Adrenal gland (tissue), 12 donors: ENCODE measurements around the gene HEATR9. TPM values are rescaled to one million over a fixed set of nuclear protein-coding genes. Genes with fewer than 3 reads are reported as not detected.

Experiments
- DNase-seq, 7 donors: peaks; one replicate each; pipeline ENCODE4 v3.0.0-alpha.2; 2019 to 2020
- H3K27ac ChIP-seq, 5 donors: fragments of 200-600 bp; sonication (generic) in 4 of 5; 1 replicate in 3 of 5; 2 replicates in 2 of 5; pipeline versions ENCODE4 v1.5.1 to v1.8.0; 2016 to 2020; ENCODE audit warnings: mild to moderate bottlenecking in 1 of 5
- H3K27me3 ChIP-seq: fragments of 200-600 bp; 2 replicates; pipeline ENCODE4 v1.8.0; 2021
- H3K36me3 ChIP-seq, 2 donors: fragments of 200-600 bp; replicated peaks in 1 of 2; 1 replicate in 1 of 2; 2 replicates in 1 of 2; pipeline versions ENCODE4 v1.5.1 to v1.8.0; 2018 to 2022
- H3K4me1 ChIP-seq, 2 donors: fragments of 200-600 bp; replicated peaks in 1 of 2; 1 replicate in 1 of 2; 2 replicates in 1 of 2; pipeline versions ENCODE4 v1.5.1 to v1.8.0; 2018 to 2021
- H3K4me3 ChIP-seq, 4 donors: fragments of 200-600 bp; sonication (generic) in 3 of 4; one replicate each; pipeline ENCODE4 v1.5.1; 2016 to 2018
- H3K9me3 ChIP-seq, 3 donors: fragments of 200-600 bp; sonication (generic) in 1 of 3; replicated peaks in 1 of 3; 1 replicate in 2 of 3; 2 replicates in 1 of 3; pipeline versions ENCODE4 v1.5.1 to v1.8.0; 2016 to 2021
- POLR2A ChIP-seq, 2 donors: fragments of 450-650 bp; IDR thresholded peaks; one replicate each; pipeline ENCODE4 v1.6.1; 2017; ENCODE audit warnings: antibody characterized with exemption in 2 of 2, mild to moderate bottlenecking in 2 of 2, moderate library complexity in 1 of 2
- WGBS, 4 donors: extraction: QIAGEN DNeasy Blood & Tissue Kit in 2 of 4; methylation state at CpG; one replicate each; pipeline versions ENCODE4 v1.1.5 to v1.1.7; 2013 to 2017; 5-methylcytosine and 5-hydroxymethylcytosine counted together
- intact Hi-C, 2 donors: fragments of 100-400 bp; cut with DNase I; formaldehyde crosslinking; loops; one replicate each; pipeline versions ENCODE4 v1.14.1 to v1.15.0; 2022 to 2023
- polyA plus RNA-seq, 3 donors: library from polyadenylated mRNA; stranded (reverse); fragments of 200-250 nt in 2 of 3; fragments of 350-450 nt in 1 of 3; fragmentation: Illumina TruSeq in 1 of 3; extraction: RNeasy Lipid Tissue Mini Kit (QIAGEN cat#74804) in 1 of 3; gene quantifications; one replicate each; pipeline ENCODE4 v1.2.3, GENCODE V29; 2013 to 2014
- total RNA-seq, 9 donors: library from RNA; depleted of rRNA in 4 of 9; stranded (reverse); fragments of >200 nt in 4 of 9; fragments of 120-200 nt in 1 of 9; fragmentation: NEBNext Ultra II Directional in 1 of 9; extraction: Animal tissue kit (Norgen Biotek cat#: 25700) in 1 of 9; gene quantifications; one replicate each; pipeline versions ENCODE4 v1.1.0 to v1.2.4, GENCODE V29; 2013 to 2023
- TF ChIP-seq, protein P1 (sequence below), 6 experiments: fragments of 450-650 bp in 4 of 6; fragments of 200-600 bp in 2 of 6; sonication (generic) in 1 of 6; IDR thresholded peaks; 1 replicate in 5 of 6; 2 replicates in 1 of 6; pipeline versions ENCODE4 v1.5.1 to v1.8.0; 2016 to 2021; ENCODE audit warnings: antibody characterized with exemption in 6 of 6, mild to moderate bottlenecking in 2 of 6, moderate library complexity in 1 of 6
- donor health status: healthy with polysubstance abuse.
- donor health status: Bipolar disorder and iron deficiency.
- donor health status: DM: yes; HTN: yes; CAD: no.
- donor health status: DM: no; HTN: no; CAD: no.
- donor health status: DM: no; HTN: no; CAD: no.
- donor health status: DM: yes; HTN: yes; CAD: no.

HEATR9 gene
- total and polyA plus RNA-seq, 12 donors = 0.03 to 0.32 (median 0.13) TPM; not detected in 9

DNA sequence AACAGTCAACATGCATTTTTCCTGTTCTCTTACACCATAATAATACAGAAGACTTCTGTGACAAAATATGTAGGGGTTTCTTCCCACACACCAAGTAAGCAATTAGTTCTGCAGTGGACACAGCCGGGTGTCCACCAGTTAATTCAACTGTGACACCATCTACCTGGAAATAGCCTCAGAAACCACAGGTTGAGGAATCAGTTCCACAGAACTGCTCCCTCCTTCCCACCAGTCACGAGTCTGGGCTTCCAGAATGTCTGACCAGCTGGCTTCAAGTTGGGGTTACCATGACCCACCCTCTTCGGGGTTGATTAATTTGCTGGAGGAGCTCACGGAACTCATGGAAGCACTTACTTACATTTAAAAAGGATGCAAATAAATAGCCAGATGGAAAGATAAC, 25.1 kb upstream of the HEATR9 start:
- Histone ChIP-seq H3K4me3 (no peak overlapping the region), H3K4me1 (no peaks in the 10 kb centered on the region), H3K36me3 (no peaks in the 10 kb centered on the region), H3K9me3 (no peaks in the 10 kb centered on the region), H3K27me3 (no peaks in the 10 kb centered on the region), H3K27ac (no peak overlapping the region)
- 88 to 95% (median 93%) methylated on average over 4 of the region's 4 CpGs for WGBS, 4 donors
- DNase-seq = no peak
- intact Hi-C loops = no loop called here
- TF ChIP-seq, protein P1, sequence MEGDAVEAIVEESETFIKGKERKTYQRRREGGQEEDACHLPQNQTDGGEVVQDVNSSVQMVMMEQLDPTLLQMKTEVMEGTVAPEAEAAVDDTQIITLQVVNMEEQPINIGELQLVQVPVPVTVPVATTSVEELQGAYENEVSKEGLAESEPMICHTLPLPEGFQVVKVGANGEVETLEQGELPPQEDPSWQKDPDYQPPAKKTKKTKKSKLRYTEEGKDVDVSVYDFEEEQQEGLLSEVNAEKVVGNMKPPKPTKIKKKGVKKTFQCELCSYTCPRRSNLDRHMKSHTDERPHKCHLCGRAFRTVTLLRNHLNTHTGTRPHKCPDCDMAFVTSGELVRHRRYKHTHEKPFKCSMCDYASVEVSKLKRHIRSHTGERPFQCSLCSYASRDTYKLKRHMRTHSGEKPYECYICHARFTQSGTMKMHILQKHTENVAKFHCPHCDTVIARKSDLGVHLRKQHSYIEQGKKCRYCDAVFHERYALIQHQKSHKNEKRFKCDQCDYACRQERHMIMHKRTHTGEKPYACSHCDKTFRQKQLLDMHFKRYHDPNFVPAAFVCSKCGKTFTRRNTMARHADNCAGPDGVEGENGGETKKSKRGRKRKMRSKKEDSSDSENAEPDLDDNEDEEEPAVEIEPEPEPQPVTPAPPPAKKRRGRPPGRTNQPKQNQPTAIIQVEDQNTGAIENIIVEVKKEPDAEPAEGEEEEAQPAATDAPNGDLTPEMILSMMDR (IDR thresholded peaks at IDR 0.05) = no peak
- no peak for TF ChIP-seq POLR2A (IDR thresholded peaks at IDR 0.05)

DNA sequence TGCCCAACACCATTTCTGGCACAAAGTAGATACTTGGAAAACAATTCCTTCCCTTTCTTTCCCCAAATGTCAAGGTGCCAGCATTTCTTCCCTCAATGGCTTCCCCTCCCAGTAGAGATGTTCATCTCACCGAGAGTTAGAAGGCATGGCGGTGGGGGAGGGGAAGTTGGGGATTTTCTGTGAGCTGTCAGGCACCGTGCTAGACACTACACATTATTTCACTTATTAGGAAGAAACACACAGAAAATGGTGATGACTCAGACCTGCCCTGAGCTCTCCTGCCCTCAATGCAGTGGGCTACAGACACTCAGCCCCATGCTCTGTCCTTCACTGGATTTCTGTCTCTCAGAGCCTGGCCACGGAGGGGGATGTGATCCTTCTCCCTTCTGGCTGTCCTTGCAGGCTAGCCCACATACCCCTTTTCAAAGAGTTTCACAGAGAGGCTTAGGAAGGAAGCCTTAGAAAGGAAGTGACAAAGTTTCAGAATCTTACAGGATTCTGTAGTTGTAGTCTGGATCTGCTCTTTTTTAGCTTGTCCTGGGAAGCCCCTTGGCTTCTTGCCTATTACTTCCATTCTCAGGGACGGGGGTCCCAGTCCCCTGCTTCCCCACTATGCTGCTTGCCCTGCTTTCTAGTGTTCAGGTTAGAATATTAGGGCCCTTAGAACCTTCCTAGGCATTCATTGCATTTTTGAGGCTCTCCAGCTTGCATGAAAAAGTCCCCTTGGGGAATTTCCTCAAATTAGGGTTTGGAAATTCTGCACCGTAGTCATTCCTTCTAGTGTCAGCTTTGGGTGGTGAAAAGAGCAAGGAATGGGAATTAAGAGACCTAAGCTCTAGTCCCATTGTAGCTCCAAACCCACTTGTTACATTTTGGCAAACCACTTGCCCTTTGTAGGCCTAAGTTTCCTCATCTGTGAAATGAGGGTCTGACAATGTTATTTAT, 23.7 kb upstream of the HEATR9 start:
- Histone ChIP-seq H3K9me3 (no peaks in the 10 kb centered on the region), H3K36me3 (no peaks in the 10 kb centered on the region), H3K4me3 (no peak overlapping the region), H3K27me3 (no peaks in the 10 kb centered on the region), H3K4me1 (no peaks in the 10 kb centered on the region), H3K27ac (no peak overlapping the region)
- no peak for TF ChIP-seq POLR2A (IDR thresholded peaks at IDR 0.05)
- DNase-seq = peak in 1 of 7 donors; percentile 26
- intact Hi-C loops = no loop called here
- WGBS, 4 donors = 54 to 61% (median 58%) methylated on average over 6 of the region's 6 CpGs

DNA sequence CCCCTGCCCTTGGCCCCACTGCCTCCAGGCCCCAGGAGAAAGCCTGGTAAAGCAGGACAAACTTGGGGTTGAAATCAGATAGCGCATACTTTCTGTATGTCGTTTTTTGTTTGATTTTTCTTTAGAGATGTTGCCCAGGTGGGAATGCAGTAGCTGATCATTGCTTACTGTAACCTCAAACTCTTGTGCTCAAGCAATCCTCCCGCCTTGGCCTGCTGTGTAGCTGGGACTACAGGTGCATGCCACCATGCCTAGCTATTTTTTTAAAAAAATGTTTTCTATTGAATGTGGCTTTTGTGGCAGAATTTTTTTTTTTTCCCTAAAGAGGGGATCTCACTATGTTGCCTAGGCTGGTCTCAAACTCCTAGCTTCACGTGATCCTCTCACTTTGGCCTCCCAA, 22.6 kb upstream of the HEATR9 start:
- no peaks in the 10 kb centered on the region for H3K9me3 ChIP-seq
- no peak for DNase-seq
- 87 to 94% (median 91%) methylated on average over 4 of the region's 4 CpGs for WGBS, 4 donors
- H3K4me1 ChIP-seq = no peaks in the 10 kb centered on the region
- no peaks in the 10 kb centered on the region for H3K36me3 ChIP-seq
- H3K27me3 ChIP-seq = no peaks in the 10 kb centered on the region
- no peak overlapping the region for H3K4me3 ChIP-seq
- no peak for TF ChIP-seq POLR2A (IDR thresholded peaks at IDR 0.05)
- TF ChIP-seq, protein P1 (IDR thresholded peaks at IDR 0.05) = no peak
- intact Hi-C loops = no loop called here
- H3K27ac ChIP-seq = no peak overlapping the region

DNA sequence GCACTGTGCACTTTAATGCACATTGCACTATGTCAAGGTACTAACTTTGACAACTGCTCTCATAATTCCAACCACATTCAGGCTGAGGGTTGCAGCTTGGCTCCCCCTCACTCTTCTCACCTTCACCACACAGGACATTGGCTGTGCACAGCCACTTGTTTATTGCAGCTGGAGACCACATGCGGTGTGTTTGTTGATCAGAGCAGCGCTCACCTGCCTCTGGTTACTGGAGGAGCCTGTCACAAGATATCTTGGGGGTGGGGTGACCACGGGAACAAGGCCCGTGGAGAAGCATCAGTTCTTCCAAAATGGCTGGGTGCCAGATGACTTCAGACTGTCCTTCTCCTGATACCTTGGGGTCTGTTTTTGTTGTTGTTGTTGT, 22.1 kb upstream of the HEATR9 start:
- no peaks in the 10 kb centered on the region for H3K9me3 ChIP-seq
- no peak for TF ChIP-seq POLR2A (IDR thresholded peaks at IDR 0.05)
- TF ChIP-seq, protein P1 (IDR thresholded peaks at IDR 0.05) = no peak
- peak in 3 of 7 donors; percentile 27 to 54 (median 40) for DNase-seq
- no peak overlapping the region for H3K27ac ChIP-seq
- H3K4me1 ChIP-seq = no peaks in the 10 kb centered on the region
- no peaks in the 10 kb centered on the region for H3K36me3 ChIP-seq
- no peaks in the 10 kb centered on the region for H3K27me3 ChIP-seq
- no peak overlapping the region for H3K4me3 ChIP-seq
- intact Hi-C loops = no loop called here
- WGBS, 4 donors = 65 to 80% (median 71%) methylated on average over 4 of the region's 4 CpGs; no CpG with 5 or more reads in 1 of the 4 donors
